ENCODE measurements around the gene TNS1. TPM values are rescaled to one million over a fixed set of nuclear protein-coding genes. Genes with fewer than 3 reads are reported as not detected.

The TNS1 gene
- total and polyA plus RNA-seq, 10 of the 15 experiments (the other 5 are each of a cell fraction or from before 2014, with no cell fraction given): 0.05 to 0.44 TPM; not detected in 8

GRCh38 chr2:217790195-217790594 lies 212.6 kb downstream of the TNS1 start:
- intact Hi-C loops (cut with micrococcal nuclease; ENCODE audit: unreplicated experiment): no loop called here
- peak; percentile 86 for FAIRE-seq

More at GRCh38 chr2:217790195-217790594, 212.6 kb downstream of the TNS1 start:
- TF ChIP-seq CTCF (IDR thresholded peaks at IDR 0.05 in 2 of 3, conservative IDR thresholded peaks at IDR 0.05 in 1 of 3; ENCODE audit: control insufficient read depth in 2 of 3, extremely low read depth in 1 of 3, insufficient read depth in 1 of 3, low read depth in 3 of 3, low read length in 3 of 3) (peak in 1 of 3 experiments; percentile 14; a peak in 1 of 6 replicates), RCOR1 (conservative IDR thresholded peaks at IDR 0.05; ENCODE audit: low read depth, low read length) (no peak), CHD2 (IDR thresholded peaks at IDR 0.05; ENCODE audit: borderline replicate concordance, low read depth, low read length) (peak; percentile 81), SPI1 (IDR thresholded peaks at IDR 0.05; ENCODE audit: borderline replicate concordance, insufficient read depth, low read depth, low read length) (peak; percentile 56; the same call in 1 of the 2 replicates), POLR2AphosphoS5 (IDR thresholded peaks at IDR 0.05; ENCODE audit: low read length) (no peak), POLR2A (IDR thresholded peaks at IDR 0.05; ENCODE audit: low read depth, low read length) (peak; percentile 57; the same call in 1 of the 2 replicates), IKZF2 (IDR thresholded peaks at IDR 0.05) (no peak), RUNX3 (IDR thresholded peaks at IDR 0.05; ENCODE audit: low read length) (0 out of 2 replicates have a peak, but pooled peaks have one; percentile 3)
- ATAC-seq (peak; percentile 64), DNase-seq (ENCODE audit: low read depth, low spot score) (no peak)
- Histone ChIP-seq H3K9me3 (replicated peaks; ENCODE audit: control insufficient read depth, insufficient read depth, low read length) (no peaks in the 10 kb centered on the region), H3K27ac (ENCODE audit: control insufficient read depth, insufficient read depth) (no peak overlapping the region), H3K36me3 (ENCODE audit: control insufficient read depth in 2 of 2, insufficient read depth in 2 of 2, low read length in 1 of 2) (no peaks in the 10 kb centered on the region), H3K4me2 (ENCODE audit: control insufficient read depth, insufficient read depth) (peak overlapping the region; percentile 78), H3K4me1 (ENCODE audit: control insufficient read depth, insufficient read depth, low read length) (peaks cover 3% of the 10 kb centered on the region; the same call in 1 of the 2 replicates), H3K79me2 (ENCODE audit: control insufficient read depth, insufficient read depth, low read length) (no peaks in the 10 kb centered on the region), H4K20me1 (ENCODE audit: control insufficient read depth, insufficient read depth) (no peaks in the 10 kb centered on the region), H3K9ac (ENCODE audit: control insufficient read depth, insufficient read depth, low read length) (peak overlapping the region; percentile 9), H3K27me3 (replicated peaks in 1 of 2; ENCODE audit: control insufficient read depth in 2 of 2, insufficient read depth in 2 of 2, low read length in 1 of 2) (no peaks in the 10 kb centered on the region), H2AFZ (ENCODE audit: control insufficient read depth, low read depth, low read length) (peak overlapping the region; percentile 92), H3K4me3 (peak overlapping the region; percentile 63; the same call in 1 of the 2 replicates)
- ChIA-PET POLR2A (no interaction called here), CTCF (interaction anchor here (0.6 to 9.0 kb wide), 21 partner anchors 9 to 994 kb away, joined by 3 to 86 read pairs (median 5); partner anchors contain the start of gene RUFY4), SMC1A (ENCODE audit: uncharacterized antibody, unreplicated experiment) (interaction anchor here (0.6 to 4.6 kb wide), 3 partner anchors 13 to 96 kb away, joined by 3 to 30 read pairs (median 3); no protein-coding TSS in a partner anchor), RAD21 (ENCODE audit: unreplicated experiment) (interaction anchor here (0.6 to 4.6 kb wide), 4 partner anchors 96 to 279 kb away, joined by 3 to 24 read pairs (median 3); partner anchors contain the start of gene RUFY4)
- in situ Hi-C loops (cut with MboI): loop anchor here (5.0 kb wide), 3 partner anchors 97 to 277 kb away; partner anchors contain the start of gene RUFY4
- no TSS peak for BruUV-seq (replicated peaks)
- 15% methylated on average over 10 of the region's 10 CpGs for WGBS (ENCODE audit: insufficient coverage, insufficient replicate concordance, low lambda C conversion rate, missing lambda C conversion rate)
